Fibroblast of lung (primary cell): Measurements from ENCODE around the gene CZIB. TPM values are rescaled to one million over a fixed set of nuclear protein-coding genes. Genes with fewer than 3 reads are reported as not detected.

Experiments used
- DNase-seq, 2 donors: peaks; one replicate each; pipeline versions ENCODE4 v3.0.0 to v3.0.0-alpha.2; 2010; ENCODE audit warnings: low read depth in 2 of 2
- H2AFZ ChIP-seq: 2 replicates; pipeline ENCODE4 v1.5.1; 2012; ENCODE audit warnings: low read length, control low read depth, inconsistent platforms
- H3K27ac ChIP-seq: 2 replicates; pipeline ENCODE4 v1.5.1; 2011; ENCODE audit warnings: low read length, control low read depth; ENCODE audit not compliant: insufficient read depth
- H3K27me3 ChIP-seq: 2 replicates; pipeline ENCODE4 v1.5.1; 2011; ENCODE audit warnings: mild to moderate bottlenecking, low read length; ENCODE audit not compliant: control insufficient read depth, insufficient read depth
- H3K36me3 ChIP-seq: 2 replicates; pipeline ENCODE4 v1.5.1; 2011; ENCODE audit warnings: low read length; ENCODE audit not compliant: control insufficient read depth, insufficient read depth
- H3K4me1 ChIP-seq: 2 replicates; pipeline ENCODE4 v1.5.1; 2011; ENCODE audit warnings: low read length; ENCODE audit not compliant: control insufficient read depth, insufficient read depth; ENCODE audit errors: extremely low read depth
- H3K4me2 ChIP-seq: 2 replicates; pipeline ENCODE4 v1.5.1; 2011; ENCODE audit warnings: low read length, control low read depth; ENCODE audit not compliant: insufficient read depth; ENCODE audit errors: extremely low read depth
- H3K4me3 ChIP-seq, 4 experiments: fragments of 200-600 bp in 1 of 4; sonication (generic) in 1 of 4; replicated peaks in 1 of 4; 2 replicates each; pipeline ENCODE4 v1.5.1; 2011 to 2016; ENCODE audit warnings: low read length in 4 of 4, low read depth in 3 of 4, mild to moderate bottlenecking in 3 of 4, control low read depth in 2 of 4, inconsistent platforms in 1 of 4, mixed read lengths in 1 of 4; ENCODE audit not compliant: insufficient read depth in 1 of 4; ENCODE audit errors: control extremely low read depth in 1 of 4
- H3K79me2 ChIP-seq: 2 replicates; pipeline ENCODE4 v1.5.1; 2012; ENCODE audit warnings: mild to moderate bottlenecking, low read length, inconsistent platforms; ENCODE audit not compliant: control insufficient read depth, insufficient read depth
- H3K9ac ChIP-seq: 2 replicates; pipeline ENCODE4 v1.5.1; 2011; ENCODE audit warnings: mild to moderate bottlenecking, low read length, control low read depth; ENCODE audit not compliant: insufficient read depth
- H3K9me3 ChIP-seq: 2 replicates; pipeline ENCODE4 v1.5.1; 2012; ENCODE audit warnings: low read depth, low read length; ENCODE audit not compliant: control insufficient read depth, insufficient read depth
- H4K20me1 ChIP-seq: 2 replicates; pipeline ENCODE4 v1.5.1; 2011; ENCODE audit warnings: low read length; ENCODE audit not compliant: control insufficient read depth, insufficient read depth; ENCODE audit errors: extremely low read depth
- CTCF ChIP-seq, 2 donors: IDR thresholded peaks in 1 of 2; conservative IDR thresholded peaks in 1 of 2; 1 replicate in 1 of 2; 2 replicates in 1 of 2; pipeline ENCODE4 v1.5.1; 2011 to 2012; ENCODE audit warnings: low read length in 2 of 2, control low read depth in 1 of 2, inconsistent platforms in 1 of 2, low read depth in 1 of 2, mild to moderate bottlenecking in 1 of 2
- EZH2 ChIP-seq: IDR thresholded peaks from 2 replicates; pipeline ENCODE4 v1.5.1; 2012; ENCODE audit warnings: low read length, control low read depth, mild to moderate bottlenecking; ENCODE audit errors: missing control alignments
- polyA plus RNA-seq, 2 donors: library from polyadenylated mRNA; depleted of rRNA in 1 of 2; stranded (reverse) in 1 of 2; unstranded in 1 of 2; fragments of >200 nt; gene quantifications; 2 replicates each; pipeline ENCODE4 v1.2.1, GENCODE V29; 2011 to 2012; ENCODE audit warnings: missing spikeins in 1 of 2
- total RNA-seq: library from RNA; depleted of rRNA; stranded (reverse); fragments of >200 nt; gene quantifications from 2 replicates; pipeline ENCODE4 v1.2.1, GENCODE V29; 2014

Gene CZIB
- total and polyA plus RNA-seq, 2 donors (not counting 1 experiment from before 2014, with no cell fraction given) = 56.5 to 99.4 TPM

GRCh38 chr1:53255031-53255430, 34.6 kb upstream of the CZIB start:
- H3K4me2 ChIP-seq = no peak overlapping the region
- no peaks in the 10 kb centered on the region for H3K27me3 ChIP-seq
- H3K9ac ChIP-seq = no peak overlapping the region
- no peak overlapping the region for H3K27ac ChIP-seq
- TF ChIP-seq EZH2 = no peak
- DNase-seq = no peak
- H3K36me3 ChIP-seq = no peaks in the 10 kb centered on the region
- H3K79me2 ChIP-seq = no peaks in the 10 kb centered on the region
- no peaks in the 10 kb centered on the region for H3K4me1 ChIP-seq
- H2AFZ ChIP-seq = no peak overlapping the region
- H4K20me1 ChIP-seq = no peaks in the 10 kb centered on the region
- H3K4me3 ChIP-seq = no peak overlapping the region
- H3K9me3 ChIP-seq = no peaks in the 10 kb centered on the region

GRCh38 chr1:53254011-53254640, 33.7 kb upstream of the CZIB start:
- Histone ChIP-seq H3K36me3 (no peaks in the 10 kb centered on the region), H3K27me3 (no peaks in the 10 kb centered on the region), H3K27ac (no peak overlapping the region), H3K4me3 (no peak overlapping the region), H3K4me1 (no peaks in the 10 kb centered on the region), H3K79me2 (no peaks in the 10 kb centered on the region), H3K9me3 (no peaks in the 10 kb centered on the region), H3K4me2 (no peak overlapping the region), H2AFZ (no peak overlapping the region), H3K9ac (no peak overlapping the region), H4K20me1 (no peaks in the 10 kb centered on the region)
- peak; percentile 33 to 46 for DNase-seq
- TF ChIP-seq CTCF (conservative IDR thresholded peaks at IDR 0.05 in 1 of 2, IDR thresholded peaks at IDR 0.05 in 1 of 2; ENCODE audit: low read depth in 1 of 2, low read length in 2 of 2) (no peak), EZH2 (no peak)

- H3K79me2 ChIP-seq = no peaks in the 10 kb centered on the region
- no peak overlapping the region for H3K27ac ChIP-seq
- no peaks in the 10 kb centered on the region for H3K27me3 ChIP-seq
- H3K4me2 ChIP-seq = no peak overlapping the region
- H4K20me1 ChIP-seq = no peaks in the 10 kb centered on the region
- TF ChIP-seq CTCF (conservative IDR thresholded peaks at IDR 0.05 in 1 of 2, IDR thresholded peaks at IDR 0.05 in 1 of 2; ENCODE audit: low read depth in 1 of 2, low read length in 2 of 2) = no peak
- H3K4me3 ChIP-seq = no peak overlapping the region
- H3K36me3 ChIP-seq = no peaks in the 10 kb centered on the region
- H3K9ac ChIP-seq = no peak overlapping the region
- H3K4me1 ChIP-seq = no peaks in the 10 kb centered on the region
- DNase-seq = no peak
- H2AFZ ChIP-seq = no peak overlapping the region
- no peaks in the 10 kb centered on the region for H3K9me3 ChIP-seq
These were observed 29.9 kb upstream of the CZIB start for GRCh38 chr1:53250325-53250724.
